ENCODE results near the gene IFITM1. TPM values are rescaled to one million over a fixed set of nuclear protein-coding genes. Genes with fewer than 3 reads are reported as not detected.

IFITM1 gene
- total RNA-seq, 1 donor from 2014 or later: 13.3 TPM

DNA sequence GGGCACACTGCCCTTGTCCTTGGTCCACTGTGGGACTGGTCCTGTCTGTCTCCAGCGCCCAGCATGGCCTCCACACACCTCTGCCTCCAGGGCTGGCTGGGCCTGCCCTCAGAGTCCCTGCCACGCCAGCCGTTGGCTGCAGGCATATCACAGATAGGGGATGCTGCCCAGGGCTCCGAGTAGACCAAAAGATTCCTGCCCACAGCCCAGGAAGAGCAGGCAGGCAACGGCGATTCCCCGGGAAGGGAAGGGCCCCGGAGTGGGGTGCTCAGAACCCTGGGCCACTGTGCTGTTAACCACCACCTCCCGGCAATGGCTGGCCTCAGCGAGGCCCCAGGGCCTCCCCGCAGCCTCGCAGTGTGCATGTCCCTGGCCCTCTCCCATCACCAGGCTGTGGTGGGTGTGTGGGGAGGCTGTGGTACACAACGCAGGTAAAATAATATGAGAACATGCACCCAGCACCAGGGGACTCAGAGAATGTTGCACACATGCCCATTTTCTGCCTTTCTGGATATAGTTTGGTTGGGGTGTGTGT, 16.7 kb upstream of the IFITM1 start:
- no peaks in the 10 kb centered on the region for H3K27me3 ChIP-seq
- H3K4me2 ChIP-seq: no peak overlapping the region
- no peaks in the 10 kb centered on the region for H3K36me3 ChIP-seq
- H3K9me3 ChIP-seq (ENCODE audit: low read depth): no peaks in the 10 kb centered on the region
- Mint-ChIP-seq H3K27me3 (ENCODE audit: insufficient read depth, low read depth) (peaks cover 3% of the 10 kb centered on the region), H3K9me3 (peaks cover 4% of the 10 kb centered on the region), H3K27ac (peak overlapping the region; percentile 92), H3K36me3 (no peaks in the 10 kb centered on the region), H3K4me3 (no peak overlapping the region), H3K4me1 (peaks cover 17% of the 10 kb centered on the region)
- H3F3A ChIP-seq (ENCODE audit: low read depth): peaks cover 6% of the 10 kb centered on the region
- H3K4me1 ChIP-seq: peaks cover 13% of the 10 kb centered on the region
- TF ChIP-seq, protein P1, sequence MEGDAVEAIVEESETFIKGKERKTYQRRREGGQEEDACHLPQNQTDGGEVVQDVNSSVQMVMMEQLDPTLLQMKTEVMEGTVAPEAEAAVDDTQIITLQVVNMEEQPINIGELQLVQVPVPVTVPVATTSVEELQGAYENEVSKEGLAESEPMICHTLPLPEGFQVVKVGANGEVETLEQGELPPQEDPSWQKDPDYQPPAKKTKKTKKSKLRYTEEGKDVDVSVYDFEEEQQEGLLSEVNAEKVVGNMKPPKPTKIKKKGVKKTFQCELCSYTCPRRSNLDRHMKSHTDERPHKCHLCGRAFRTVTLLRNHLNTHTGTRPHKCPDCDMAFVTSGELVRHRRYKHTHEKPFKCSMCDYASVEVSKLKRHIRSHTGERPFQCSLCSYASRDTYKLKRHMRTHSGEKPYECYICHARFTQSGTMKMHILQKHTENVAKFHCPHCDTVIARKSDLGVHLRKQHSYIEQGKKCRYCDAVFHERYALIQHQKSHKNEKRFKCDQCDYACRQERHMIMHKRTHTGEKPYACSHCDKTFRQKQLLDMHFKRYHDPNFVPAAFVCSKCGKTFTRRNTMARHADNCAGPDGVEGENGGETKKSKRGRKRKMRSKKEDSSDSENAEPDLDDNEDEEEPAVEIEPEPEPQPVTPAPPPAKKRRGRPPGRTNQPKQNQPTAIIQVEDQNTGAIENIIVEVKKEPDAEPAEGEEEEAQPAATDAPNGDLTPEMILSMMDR (IDR thresholded peaks at IDR 0.05): no peak
- TF ChIP-seq EZH2 (IDR thresholded peaks at IDR 0.05) (no peak), EZH2phosphoT487 (IDR thresholded peaks at IDR 0.05) (no peak)
- H4K20me1 ChIP-seq (ENCODE audit: low read depth): no peaks in the 10 kb centered on the region
- H3K27ac ChIP-seq: no peak overlapping the region
- H3K9ac ChIP-seq: no peak overlapping the region
- no peak overlapping the region for H3K4me3 ChIP-seq
- no peak overlapping the region for H2AFZ ChIP-seq (replicated peaks)
- DNase-seq (ENCODE audit: low spot score): no peak
- no peaks in the 10 kb centered on the region for H3K79me2 ChIP-seq (ENCODE audit: low read depth)

DNA sequence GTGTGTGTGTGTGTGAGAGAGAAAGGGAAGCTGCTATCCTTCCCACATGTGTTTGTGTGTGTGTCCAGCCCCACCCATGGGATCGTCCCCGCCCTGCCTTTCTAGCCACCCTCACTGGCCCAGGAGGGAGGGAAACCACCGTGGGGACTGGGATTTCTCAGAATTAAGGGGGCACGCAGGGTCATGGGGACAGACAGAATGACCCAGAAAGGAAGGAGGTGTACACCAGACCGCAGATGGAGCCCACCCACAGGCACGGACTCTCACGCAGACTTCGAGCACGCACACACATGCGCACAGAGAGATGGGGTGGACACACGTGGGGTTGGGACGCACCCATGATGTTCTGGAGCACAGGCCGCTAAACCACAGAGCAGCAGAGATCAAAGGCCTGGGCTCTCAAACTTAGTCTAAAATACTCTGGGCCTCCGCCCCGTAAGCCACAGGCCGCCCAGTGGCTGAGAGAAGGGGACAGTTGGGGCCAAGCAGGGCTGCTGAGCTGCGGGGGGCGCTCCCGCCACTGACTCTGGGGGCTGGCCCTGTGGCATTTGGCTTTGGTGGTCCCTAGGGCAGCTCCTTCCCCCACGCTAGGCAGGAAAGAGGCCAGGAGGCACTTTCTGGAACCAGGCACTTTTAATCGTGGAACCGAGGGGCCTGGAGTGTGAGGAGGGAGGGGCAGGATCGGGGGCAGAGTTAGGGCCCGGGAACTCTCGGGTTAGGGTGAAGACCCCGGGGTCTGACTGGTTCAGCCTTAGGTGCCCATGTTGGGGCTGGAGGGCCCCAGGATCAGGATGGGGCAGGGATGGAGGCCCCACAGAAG, 16.0 kb upstream of the IFITM1 start:
- peak; percentile 24 for DNase-seq (ENCODE audit: low spot score)
- no peak overlapping the region for H3K4me3 Mint-ChIP-seq
- Histone ChIP-seq H3K27me3 (no peaks in the 10 kb centered on the region), H3F3A (ENCODE audit: low read depth) (peaks cover 6% of the 10 kb centered on the region), H3K79me2 (ENCODE audit: low read depth) (no peaks in the 10 kb centered on the region), H3K9ac (no peak overlapping the region), H3K4me3 (no peak overlapping the region), H3K4me2 (no peak overlapping the region), H3K36me3 (no peaks in the 10 kb centered on the region), H3K27ac (no peak overlapping the region), H4K20me1 (ENCODE audit: low read depth) (no peaks in the 10 kb centered on the region), H3K9me3 (ENCODE audit: low read depth) (no peaks in the 10 kb centered on the region), H2AFZ (replicated peaks) (no peak overlapping the region), H3K4me1 (peaks cover 13% of the 10 kb centered on the region)
- peaks cover 6% of the 10 kb centered on the region for H3K27me3 Mint-ChIP-seq (ENCODE audit: insufficient read depth, low read depth)
- TF ChIP-seq, protein P1 (IDR thresholded peaks at IDR 0.05): no peak
- TF ChIP-seq EZH2 (IDR thresholded peaks at IDR 0.05) (no peak), EZH2phosphoT487 (IDR thresholded peaks at IDR 0.05) (no peak)
- H3K27ac Mint-ChIP-seq: peak overlapping the region; percentile 92
- peaks cover 17% of the 10 kb centered on the region for H3K4me1 Mint-ChIP-seq
- no peaks in the 10 kb centered on the region for H3K36me3 Mint-ChIP-seq
- peaks cover 9% of the 10 kb centered on the region for H3K9me3 Mint-ChIP-seq

DNA sequence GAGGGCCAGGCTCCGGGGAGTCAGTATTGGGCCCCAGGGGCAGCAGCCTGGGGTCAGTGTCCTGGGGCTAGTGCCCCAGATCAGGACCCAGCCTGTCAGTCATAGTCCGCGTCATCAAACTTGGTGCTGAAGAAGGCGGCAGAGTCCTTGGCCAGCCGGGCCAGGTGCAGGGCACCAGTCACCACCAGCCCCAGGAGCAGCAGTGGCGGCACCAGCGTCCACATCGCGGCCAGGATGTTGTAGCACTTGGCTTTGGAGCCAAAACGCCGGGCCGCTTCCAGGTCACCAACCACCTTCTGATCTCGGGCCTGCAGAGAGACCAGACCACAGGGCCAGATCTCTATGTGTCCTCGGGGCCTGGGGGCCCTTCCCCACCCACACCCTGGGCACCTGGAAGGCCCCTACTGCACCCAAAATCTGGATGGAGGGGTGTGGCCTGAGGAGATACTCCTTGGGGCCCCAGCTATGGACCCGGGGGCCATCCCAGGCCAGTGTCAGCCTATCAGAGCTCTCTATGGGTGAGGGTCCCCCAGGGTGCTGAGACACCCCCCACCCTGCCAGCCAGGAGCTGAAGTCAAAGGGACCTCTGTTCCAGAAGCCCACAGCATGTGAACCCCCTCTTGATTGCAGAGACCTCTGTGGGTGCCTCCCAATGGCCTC, 15.3 kb upstream of the IFITM1 start:
- no peak overlapping the region for H3K27ac ChIP-seq
- peaks cover 17% of the 10 kb centered on the region for H3K4me1 Mint-ChIP-seq
- H3K9ac ChIP-seq: no peak overlapping the region
- H3K4me1 ChIP-seq: peaks cover 13% of the 10 kb centered on the region
- H3K27me3 Mint-ChIP-seq (ENCODE audit: insufficient read depth, low read depth): peaks cover 8% of the 10 kb centered on the region
- H3K36me3 Mint-ChIP-seq: no peaks in the 10 kb centered on the region
- no peak for DNase-seq (ENCODE audit: low spot score)
- no peaks in the 10 kb centered on the region for H3K27me3 ChIP-seq
- no peak overlapping the region for H3K4me3 Mint-ChIP-seq
- no peaks in the 10 kb centered on the region for H3K79me2 ChIP-seq (ENCODE audit: low read depth)
- H3K9me3 Mint-ChIP-seq: peaks cover 13% of the 10 kb centered on the region
- peak overlapping the region; percentile 37 for H3K27ac Mint-ChIP-seq
- TF ChIP-seq, protein P1 (IDR thresholded peaks at IDR 0.05): no peak
- TF ChIP-seq EZH2phosphoT487 (IDR thresholded peaks at IDR 0.05) (no peak), EZH2 (IDR thresholded peaks at IDR 0.05) (no peak)
- no peaks in the 10 kb centered on the region for H3K9me3 ChIP-seq (ENCODE audit: low read depth)
- no peak overlapping the region for H2AFZ ChIP-seq (replicated peaks)
- no peak overlapping the region for H3K4me2 ChIP-seq
- peaks cover 8% of the 10 kb centered on the region for H3F3A ChIP-seq (ENCODE audit: low read depth)
- no peak overlapping the region for H3K4me3 ChIP-seq
- H4K20me1 ChIP-seq (ENCODE audit: low read depth): no peaks in the 10 kb centered on the region
- no peaks in the 10 kb centered on the region for H3K36me3 ChIP-seq
